MM.1S (cell line): Measurements from ENCODE around the gene FAM219B.

Source experiments
- DNase-seq: peaks from one replicate; pipeline ENCODE4 v3.0.0-alpha.2; 2015
- H2AFZ ChIP-seq: fragments of 300-600 bp; sonication (generic); 2 replicates; pipeline ENCODE4 v1.6.0; 2016; ENCODE audit warnings: antibody characterized with exemption, low read length
- H3F3A ChIP-seq: fragments of 300-600 bp; sonication (generic); 2 replicates; pipeline ENCODE4 v1.6.1; 2016; ENCODE audit warnings: mild to moderate bottlenecking, antibody characterized with exemption, low read length, moderate library complexity, mixed read lengths; ENCODE audit not compliant: insufficient read depth
- H3K27ac ChIP-seq: fragments of 300-600 bp; sonication (generic); 2 replicates; pipeline ENCODE4 v1.5.1; 2016; ENCODE audit warnings: mild to moderate bottlenecking, low read length
- H3K27me3 ChIP-seq: fragments of 300-600 bp; sonication (generic); replicated peaks from 2 replicates; pipeline ENCODE4 v1.6.0; 2016; ENCODE audit warnings: low read length; ENCODE audit not compliant: insufficient read depth
- H3K36me3 ChIP-seq: fragments of 300-600 bp; sonication (generic); replicated peaks from 2 replicates; pipeline ENCODE4 v1.6.1; 2016; ENCODE audit warnings: mild to moderate bottlenecking, low read length, mixed read lengths; ENCODE audit not compliant: insufficient read depth
- H3K4me1 ChIP-seq: fragments of 300-600 bp; sonication (generic); 2 replicates; pipeline ENCODE4 v1.6.1; 2016; ENCODE audit warnings: low read length, mixed read lengths
- H3K4me2 ChIP-seq: fragments of 300-600 bp; sonication (generic); 2 replicates; pipeline ENCODE4 v1.6.0; 2016; ENCODE audit warnings: low read depth, low read length
- H3K4me3 ChIP-seq: fragments of 300-600 bp; sonication (generic); 2 replicates; pipeline ENCODE4 v1.5.1; 2016; ENCODE audit warnings: low read length, mixed read lengths
- H3K79me2 ChIP-seq: fragments of 300-600 bp; sonication (generic); 2 replicates; pipeline ENCODE4 v1.6.1; 2016; ENCODE audit warnings: mixed run types, low read length, mixed read lengths
- H3K9ac ChIP-seq: fragments of 300-600 bp; sonication (generic); 2 replicates; pipeline ENCODE4 v1.6.1; 2016; ENCODE audit warnings: low read length, mixed read lengths
- H3K9me2 ChIP-seq: fragments of 300-600 bp; sonication (generic); replicated peaks from 2 replicates; pipeline ENCODE4 v1.6.1; 2016; ENCODE audit warnings: mild to moderate bottlenecking, low read length, mixed read lengths; ENCODE audit not compliant: insufficient read depth
- H3K9me3 ChIP-seq: fragments of 300-600 bp; sonication (generic); replicated peaks from 2 replicates; pipeline ENCODE4 v1.6.1; 2016; ENCODE audit warnings: mild to moderate bottlenecking, low read length, mixed read lengths; ENCODE audit not compliant: insufficient read depth
- H4K20me1 ChIP-seq: fragments of 300-600 bp; sonication (generic); 2 replicates; pipeline ENCODE4 v1.6.1; 2016; ENCODE audit warnings: mild to moderate bottlenecking, low read length, moderate library complexity, mixed read lengths; ENCODE audit not compliant: insufficient read depth
- CTCF ChIP-seq: fragments of 300-600 bp; sonication (generic); IDR thresholded peaks from 2 replicates; pipeline ENCODE4 v1.5.1; 2016; ENCODE audit warnings: antibody characterized with exemption, low read length, mixed read lengths
- EZH2 ChIP-seq: fragments of 300-600 bp; sonication (generic); optimal IDR thresholded peaks from 2 replicates; pipeline ENCODE3; 2017; ENCODE audit warnings: low read depth, mild to moderate bottlenecking, antibody characterized with exemption, low read length, mixed read lengths
- EZH2phosphoT487 ChIP-seq: fragments of 300-600 bp; sonication (generic); IDR thresholded peaks from 2 replicates; pipeline ENCODE4 v1.6.1; 2018; ENCODE audit warnings: antibody characterized with exemption, low read length

The FAM219B gene

GRCh38 chr15:74865316-74865715, 41.3 kb downstream of the FAM219B start:
- H3K4me2 ChIP-seq, result no peak overlapping the region
- no peak for DNase-seq
- H4K20me1 ChIP-seq, result 0 out of 2 replicates have a peak, but pooled peaks cover 6% of the 10 kb centered on the region
- H2AFZ ChIP-seq, result no peak overlapping the region
- no peak overlapping the region for H3K27ac ChIP-seq
- H3K9ac ChIP-seq, result no peak overlapping the region
- no peaks in the 10 kb centered on the region for H3K9me2 ChIP-seq
- 0 out of 2 replicates have a peak, but pooled peaks cover 4% of the 10 kb centered on the region for H3K36me3 ChIP-seq
- H3K27me3 ChIP-seq, result no peaks in the 10 kb centered on the region
- no peak for TF ChIP-seq CTCF
- TF ChIP-seq EZH2, result no peak
- TF ChIP-seq EZH2phosphoT487, result no peak
- H3K4me3 ChIP-seq, result no peak overlapping the region
- H3K4me1 ChIP-seq, result peaks cover 11% of the 10 kb centered on the region
- peaks cover 82% of the 10 kb centered on the region for H3K79me2 ChIP-seq
- peaks cover 6% of the 10 kb centered on the region; the same call in 1 of the 2 replicates for H3F3A ChIP-seq
- H3K9me3 ChIP-seq, result no peaks in the 10 kb centered on the region

GRCh38 chr15:74864296-74864695, 42.4 kb downstream of the FAM219B start:
- peaks cover 82% of the 10 kb centered on the region for H3K79me2 ChIP-seq
- H3K36me3 ChIP-seq, result 0 out of 2 replicates have a peak, but pooled peaks cover 4% of the 10 kb centered on the region
- H3K9me2 ChIP-seq, result no peaks in the 10 kb centered on the region
- H3K4me2 ChIP-seq, result no peak overlapping the region
- no peak for DNase-seq
- H3K4me1 ChIP-seq, result peaks cover under 1% of the 10 kb centered on the region
- no peak overlapping the region for H3K27ac ChIP-seq
- H3F3A ChIP-seq, result no peaks in the 10 kb centered on the region
- no peaks in the 10 kb centered on the region for H3K27me3 ChIP-seq
- H3K9me3 ChIP-seq, result no peaks in the 10 kb centered on the region
- TF ChIP-seq EZH2 (no peak), EZH2phosphoT487 (no peak), CTCF (no peak)
- H2AFZ ChIP-seq, result no peak overlapping the region
- no peak overlapping the region for H3K9ac ChIP-seq
- H4K20me1 ChIP-seq, result 0 out of 2 replicates have a peak, but pooled peaks cover under 1% of the 10 kb centered on the region
- H3K4me3 ChIP-seq, result no peak overlapping the region

GRCh38 chr15:74863239-74864056, 43.2 kb downstream of the FAM219B start:
- DNase-seq, result no peak
- no peak overlapping the region for H3K27ac ChIP-seq
- H3K4me1 ChIP-seq, result no peaks in the 10 kb centered on the region
- no peaks in the 10 kb centered on the region for H3F3A ChIP-seq
- no peak overlapping the region for H3K9ac ChIP-seq
- H4K20me1 ChIP-seq, result no peaks in the 10 kb centered on the region
- no peaks in the 10 kb centered on the region for H3K9me3 ChIP-seq
- H3K9me2 ChIP-seq, result no peaks in the 10 kb centered on the region
- no peak for TF ChIP-seq EZH2
- no peak for TF ChIP-seq EZH2phosphoT487
- no peak for TF ChIP-seq CTCF
- H2AFZ ChIP-seq, result no peak overlapping the region
- H3K36me3 ChIP-seq, result 0 out of 2 replicates have a peak, but pooled peaks cover 4% of the 10 kb centered on the region
- no peak overlapping the region for H3K4me2 ChIP-seq
- H3K4me3 ChIP-seq, result no peak overlapping the region
- peaks cover 82% of the 10 kb centered on the region for H3K79me2 ChIP-seq
- no peaks in the 10 kb centered on the region for H3K27me3 ChIP-seq
